ENCODE data around the gene SUMO2.
"Not testable (repeated sequence)": the region's sequence is repeated elsewhere in the genome, so short reads cannot be mapped to it uniquely, and the experiment has no call there.

SUMO2 gene

DNA sequence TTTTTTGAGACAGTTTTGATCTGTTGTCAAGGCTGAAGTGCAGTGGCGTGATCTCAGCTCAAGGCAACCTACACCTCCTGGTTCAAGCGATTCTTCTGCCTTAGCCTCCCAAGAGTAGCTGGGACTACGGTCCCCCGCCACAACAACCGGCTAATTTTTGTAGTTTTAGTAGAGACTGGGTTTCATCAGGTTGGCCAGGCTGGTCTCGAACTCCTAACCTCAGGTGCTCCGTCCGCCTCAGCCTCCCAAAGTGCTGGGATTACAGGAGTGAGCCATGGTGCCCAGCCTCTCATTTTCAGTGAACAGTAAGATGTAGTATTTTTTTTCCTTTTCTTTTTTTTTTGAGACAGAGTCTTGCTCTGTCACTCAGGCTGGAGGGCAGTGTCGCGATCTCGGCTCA, 7.8 kb downstream of the SUMO2 start:
- H3K4me3 ChIP-seq (replicated peaks; ENCODE audit: low read depth, low read length): no peak overlapping the region
- TF ChIP-seq, protein P1, sequence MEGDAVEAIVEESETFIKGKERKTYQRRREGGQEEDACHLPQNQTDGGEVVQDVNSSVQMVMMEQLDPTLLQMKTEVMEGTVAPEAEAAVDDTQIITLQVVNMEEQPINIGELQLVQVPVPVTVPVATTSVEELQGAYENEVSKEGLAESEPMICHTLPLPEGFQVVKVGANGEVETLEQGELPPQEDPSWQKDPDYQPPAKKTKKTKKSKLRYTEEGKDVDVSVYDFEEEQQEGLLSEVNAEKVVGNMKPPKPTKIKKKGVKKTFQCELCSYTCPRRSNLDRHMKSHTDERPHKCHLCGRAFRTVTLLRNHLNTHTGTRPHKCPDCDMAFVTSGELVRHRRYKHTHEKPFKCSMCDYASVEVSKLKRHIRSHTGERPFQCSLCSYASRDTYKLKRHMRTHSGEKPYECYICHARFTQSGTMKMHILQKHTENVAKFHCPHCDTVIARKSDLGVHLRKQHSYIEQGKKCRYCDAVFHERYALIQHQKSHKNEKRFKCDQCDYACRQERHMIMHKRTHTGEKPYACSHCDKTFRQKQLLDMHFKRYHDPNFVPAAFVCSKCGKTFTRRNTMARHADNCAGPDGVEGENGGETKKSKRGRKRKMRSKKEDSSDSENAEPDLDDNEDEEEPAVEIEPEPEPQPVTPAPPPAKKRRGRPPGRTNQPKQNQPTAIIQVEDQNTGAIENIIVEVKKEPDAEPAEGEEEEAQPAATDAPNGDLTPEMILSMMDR (IDR thresholded peaks at IDR 0.05; ENCODE audit: low read depth, low read length, missing control alignments): no peak
- no peak for DNase-seq (ENCODE audit: extremely low read depth, low read depth)

DNA sequence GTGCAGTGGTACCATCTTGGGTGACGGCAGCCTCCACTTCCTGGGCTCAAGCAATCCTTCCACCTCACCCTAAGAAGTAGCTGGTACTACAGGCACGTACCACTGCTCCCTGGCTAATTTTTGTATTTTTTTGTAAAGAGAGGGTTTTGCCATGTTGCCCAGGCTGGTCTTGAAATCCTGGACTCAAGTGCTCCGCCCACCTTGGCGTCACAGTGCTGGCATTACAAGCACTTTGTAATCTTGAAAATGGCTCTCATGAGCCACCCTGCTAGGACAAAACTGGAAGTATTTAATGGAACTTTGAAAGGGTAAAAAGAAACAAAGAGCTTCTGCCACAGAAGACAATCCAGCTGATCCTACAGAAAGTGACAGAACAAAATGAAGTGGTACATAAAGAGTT, 9.2 kb downstream of the SUMO2 start:
- H3K4me3 ChIP-seq (replicated peaks; ENCODE audit: low read depth, low read length): no peak overlapping the region
- TF ChIP-seq, protein P1 (IDR thresholded peaks at IDR 0.05; ENCODE audit: low read depth, low read length, missing control alignments): no peak
- no peak for DNase-seq (ENCODE audit: extremely low read depth, low read depth)

DNA sequence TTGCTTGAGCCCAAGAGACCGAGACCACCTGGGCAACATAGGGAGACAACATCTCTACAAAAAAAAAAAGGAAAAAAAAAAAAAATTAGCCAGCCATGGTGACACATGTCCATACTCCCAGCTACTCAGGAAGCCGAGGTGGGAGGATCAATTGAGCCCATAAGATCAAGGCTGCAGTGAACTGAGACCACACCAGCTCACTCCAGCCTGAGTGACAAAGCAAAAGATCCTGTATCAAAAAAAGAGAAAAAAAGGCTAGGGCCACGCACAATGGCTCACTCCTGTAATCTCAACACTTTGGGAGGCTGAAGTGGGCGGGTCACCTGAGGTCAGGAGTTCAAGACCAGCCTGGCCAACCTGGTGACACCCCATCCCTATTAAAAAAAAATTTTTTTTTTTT, 13.8 kb downstream of the SUMO2 start:
- DNase-seq (ENCODE audit: extremely low read depth, low read depth): no peak
- H3K4me3 ChIP-seq (replicated peaks; ENCODE audit: low read depth, low read length): no peak overlapping the region
- TF ChIP-seq, protein P1 (IDR thresholded peaks at IDR 0.05; ENCODE audit: low read depth, low read length, missing control alignments): no peak

GRCh38 chr17:75164606-75165005, 18.2 kb downstream of the SUMO2 start:
- DNase-seq (ENCODE audit: extremely low read depth, low read depth); H3K4me3 ChIP-seq (replicated peaks; ENCODE audit: low read depth, low read length): not testable (repeated sequence)

GRCh38 chr17:75163074-75163473, 19.7 kb downstream of the SUMO2 start:
- TF ChIP-seq, protein P1 (IDR thresholded peaks at IDR 0.05; ENCODE audit: low read depth, low read length, missing control alignments): no peak
- H3K4me3 ChIP-seq (replicated peaks; ENCODE audit: low read depth, low read length): no peak overlapping the region
- no peak for DNase-seq (ENCODE audit: extremely low read depth, low read depth)

DNA sequence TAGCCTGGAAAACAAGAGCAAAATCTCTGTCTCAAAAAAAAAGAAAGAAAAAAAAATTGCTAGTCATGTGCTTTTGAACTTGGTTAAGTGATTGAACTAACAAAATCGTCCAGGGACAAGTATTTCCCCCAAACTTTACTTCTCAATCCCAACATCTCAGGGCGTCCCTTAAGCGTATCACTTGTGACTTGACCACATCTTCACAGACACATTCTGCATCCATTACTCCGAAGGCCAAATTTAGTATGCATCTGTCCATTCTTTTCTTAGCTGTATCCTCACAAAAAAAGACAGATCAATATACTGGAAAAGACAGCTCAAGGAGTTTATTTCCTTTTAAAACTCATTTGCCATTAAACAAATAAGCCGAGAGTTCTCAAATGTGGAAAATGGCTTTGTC, 22.5 kb downstream of the SUMO2 start:
- no peak for DNase-seq (ENCODE audit: extremely low read depth, low read depth)
- TF ChIP-seq, protein P1 (IDR thresholded peaks at IDR 0.05; ENCODE audit: low read depth, low read length, missing control alignments): no peak
- no peak overlapping the region for H3K4me3 ChIP-seq (replicated peaks; ENCODE audit: low read depth, low read length)

- no peak overlapping the region for H3K4me3 ChIP-seq (replicated peaks; ENCODE audit: low read depth, low read length)
- DNase-seq (ENCODE audit: extremely low read depth, low read depth): no peak
- TF ChIP-seq, protein P1 (IDR thresholded peaks at IDR 0.05; ENCODE audit: low read depth, low read length, missing control alignments): no peak
Observed at GRCh38 chr17:75159196-75160031, 23.3 kb downstream of the SUMO2 start.

- H3K4me3 ChIP-seq (replicated peaks; ENCODE audit: low read depth, low read length); DNase-seq (ENCODE audit: extremely low read depth, low read depth): not testable (repeated sequence)
Observed at GRCh38 chr17:75158480-75158879, 24.3 kb downstream of the SUMO2 start.

Data from HFF-Myc (cell line).